HEK293T (cell line): ENCODE data around the gene TBRG4.

Source experiments
- BHLHE40 ChIP-seq: fragments of 450-650 bp; IDR thresholded peaks from 2 replicates; pipeline ENCODE4 v1.6.1; 2016; ENCODE audit warnings: mild to moderate bottlenecking, moderate library complexity, borderline replicate concordance
- SP1 ChIP-seq: fragments of 450-650 bp; IDR thresholded peaks from 2 replicates; pipeline ENCODE4 v1.6.1; 2017

DNA sequence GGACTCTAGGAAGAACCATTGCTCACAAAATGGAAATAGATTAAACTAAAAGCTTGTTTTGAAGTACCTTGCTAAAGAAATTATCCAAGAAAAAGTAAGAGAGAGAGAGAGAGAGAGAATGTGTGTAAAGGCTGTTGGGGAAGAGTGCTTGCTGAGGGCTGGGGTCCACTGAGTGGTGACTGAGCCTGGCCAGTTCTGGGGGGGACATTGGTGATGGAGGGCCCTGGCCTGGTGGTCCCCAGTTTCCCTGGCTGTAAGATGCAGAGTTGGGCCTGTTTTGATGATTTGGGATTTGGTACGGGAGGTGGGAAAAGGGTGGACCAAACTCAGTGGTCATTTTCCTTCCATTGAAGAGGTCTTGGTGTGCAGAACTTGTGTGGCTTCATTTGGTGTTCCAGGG is 47.0 kb upstream of the TBRG4 start:
- TF ChIP-seq BHLHE40: no peak
- no peak for TF ChIP-seq SP1
